Kidney (tissue), 14 donors: ENCODE results near the gene RELL2. TPM values are rescaled to one million over a fixed set of nuclear protein-coding genes. Genes with fewer than 3 reads are reported as not detected.

Experiments
- DNase-seq, 5 donors: peaks; one replicate each; pipeline ENCODE4 v3.0.0-alpha.2; 2013 to 2020
- FAIRE-seq: peaks from 2 replicates; lab custom pipeline; 2012; peaks lifted over from hg19 to GRCh38; lab: Jason Lieb, UNC
- H3K27ac ChIP-seq, 2 donors: one replicate each; pipeline ENCODE4 v1.7.0; 2013; ENCODE audit warnings: low read depth in 2 of 2, low read length in 2 of 2, inconsistent platforms in 1 of 2
- H3K27me3 ChIP-seq: one replicate; pipeline ENCODE4 v1.7.1; 2013; ENCODE audit warnings: low read length, inconsistent platforms; ENCODE audit not compliant: control insufficient read depth, insufficient read depth
- H3K36me3 ChIP-seq, 3 donors: one replicate each; pipeline versions ENCODE4 v1.7.0 to v1.7.1; 2013; ENCODE audit warnings: low read length in 3 of 3, control low read depth in 1 of 3, inconsistent platforms in 1 of 3; ENCODE audit not compliant: insufficient read depth in 3 of 3, control insufficient read depth in 2 of 3
- H3K4me1 ChIP-seq, 3 donors: one replicate each; pipeline versions ENCODE4 v1.7.0 to v1.7.1; 2013; ENCODE audit warnings: low read length in 3 of 3, inconsistent platforms in 1 of 3, low read depth in 1 of 3; ENCODE audit not compliant: control insufficient read depth in 2 of 3, insufficient read depth in 2 of 3
- H3K4me3 ChIP-seq, 3 donors: one replicate each; pipeline versions ENCODE4 v1.7.0 to v1.8.1; 2013; ENCODE audit warnings: low read length in 3 of 3, control low read depth in 1 of 3, inconsistent platforms in 1 of 3
- H3K9ac ChIP-seq, 3 donors: one replicate each; pipeline versions ENCODE4 v1.7.0 to v1.7.1; 2013; ENCODE audit warnings: low read length in 3 of 3, control low read depth in 1 of 3, inconsistent platforms in 1 of 3
- H3K9me3 ChIP-seq, 3 donors: one replicate each; pipeline versions ENCODE4 v1.7.0 to v1.7.1; 2013; ENCODE audit warnings: low read length in 3 of 3, control low read depth in 1 of 3, inconsistent platforms in 1 of 3; ENCODE audit not compliant: control insufficient read depth in 2 of 3, insufficient read depth in 1 of 3
- CTCF ChIP-seq: IDR thresholded peaks from 3 replicates; pipeline ENCODE4 v1.5.1; 2012; ENCODE audit warnings: mild to moderate bottlenecking, moderate library complexity, borderline replicate concordance; ENCODE audit not compliant: insufficient read depth; ENCODE audit errors: extremely low read depth
- intact Hi-C: fragments of 100-400 bp; cut with DNase I; formaldehyde crosslinking; loops from one replicate; pipeline ENCODE4 v1.11.1; 2022
- polyA plus RNA-seq: library from polyadenylated mRNA; stranded (reverse); fragments of 350-450 nt; fragmentation: Illumina TruSeq; extraction: RNeasy Lipid Tissue Mini Kit (QIAGEN cat#74804); gene quantifications from one replicate; pipeline ENCODE4 v1.2.3, GENCODE V29; 2014; ENCODE audit warnings: low read depth, low replicate concordance; ENCODE audit not compliant: insufficient read depth
- total RNA-seq: library from RNA; stranded (reverse); fragmentation: NEBNext Ultra II Directional; extraction: Animal tissue kit (Norgen Biotek cat#: 25700); gene quantifications from one replicate; pipeline ENCODE4 v1.2.1, GENCODE V29; 2021
- donor health status: control.
- donor health status: control.
- donor health status: control.
- donor health status: control.
- donor health status: control.
- donor health status: DM: yes; HTN: yes; CAD: no.
- donor health status: Normal renal cell carcinoma (clear cell type).

RELL2 gene
- total and polyA plus RNA-seq, 2 donors from 2014 or later, result 3.0 to 8.2 TPM

GRCh38 chr5:141663506-141663905 is 26.7 kb downstream of the RELL2 start:
- Histone ChIP-seq H3K4me1 (no peaks in the 10 kb centered on the region), H3K36me3 (peaks cover 0 to 4% (median 2%) of the 10 kb centered on the region in 3 donors), H3K4me3 (no peak overlapping the region), H3K9me3 (no peaks in the 10 kb centered on the region), H3K9ac (no peak overlapping the region), H3K27me3 (no peaks in the 10 kb centered on the region), H3K27ac (no peak overlapping the region)
- no peak for TF ChIP-seq CTCF
- intact Hi-C loops, result no loop called here
- no peak for DNase-seq
- FAIRE-seq, result no peak

- FAIRE-seq, result no peak
- Histone ChIP-seq H3K4me3 (no peak overlapping the region), H3K27ac (no peak overlapping the region), H3K9me3 (no peaks in the 10 kb centered on the region), H3K27me3 (no peaks in the 10 kb centered on the region), H3K36me3 (peaks cover 0 to 4% (median 2%) of the 10 kb centered on the region in 3 donors), H3K9ac (no peak overlapping the region), H3K4me1 (no peaks in the 10 kb centered on the region)
- DNase-seq, result peak; percentile 77 to 89 (median 85)
- intact Hi-C loops, result no loop called here
- peak; percentile 84 for TF ChIP-seq CTCF
Observed at GRCh38 chr5:141664733-141665461, 28.1 kb downstream of the RELL2 start.

- Histone ChIP-seq H3K4me3 (no peak overlapping the region), H3K4me1 (no peaks in the 10 kb centered on the region), H3K36me3 (peaks cover under 1 to 4% (median 4%) of the 10 kb centered on the region in 3 donors), H3K27ac (no peak overlapping the region), H3K9me3 (no peaks in the 10 kb centered on the region), H3K27me3 (no peaks in the 10 kb centered on the region), H3K9ac (no peak overlapping the region)
- no peak for FAIRE-seq
- no peak for DNase-seq
- TF ChIP-seq CTCF, result no peak
- intact Hi-C loops, result no loop called here
Observed at GRCh38 chr5:141665995-141666940, 29.5 kb downstream of the RELL2 start.
